Neural progenitor cell (in vitro differentiated cells): ENCODE results near the gene ZFP28.

Source experiments
- EZH2 ChIP-seq: fragments of 200-600 bp; sonication (generic); IDR thresholded peaks from 2 replicates; pipeline ENCODE4 v1.6.1; 2017; ENCODE audit warnings: antibody characterized with exemption, mild to moderate bottlenecking, moderate library complexity
- TF ChIP-seq, protein P1 (sequence below): fragments of 200-600 bp; sonication (generic); IDR thresholded peaks from 2 replicates; pipeline ENCODE4 v1.5.1; 2017; ENCODE audit warnings: antibody characterized with exemption, mild to moderate bottlenecking

DNA sequence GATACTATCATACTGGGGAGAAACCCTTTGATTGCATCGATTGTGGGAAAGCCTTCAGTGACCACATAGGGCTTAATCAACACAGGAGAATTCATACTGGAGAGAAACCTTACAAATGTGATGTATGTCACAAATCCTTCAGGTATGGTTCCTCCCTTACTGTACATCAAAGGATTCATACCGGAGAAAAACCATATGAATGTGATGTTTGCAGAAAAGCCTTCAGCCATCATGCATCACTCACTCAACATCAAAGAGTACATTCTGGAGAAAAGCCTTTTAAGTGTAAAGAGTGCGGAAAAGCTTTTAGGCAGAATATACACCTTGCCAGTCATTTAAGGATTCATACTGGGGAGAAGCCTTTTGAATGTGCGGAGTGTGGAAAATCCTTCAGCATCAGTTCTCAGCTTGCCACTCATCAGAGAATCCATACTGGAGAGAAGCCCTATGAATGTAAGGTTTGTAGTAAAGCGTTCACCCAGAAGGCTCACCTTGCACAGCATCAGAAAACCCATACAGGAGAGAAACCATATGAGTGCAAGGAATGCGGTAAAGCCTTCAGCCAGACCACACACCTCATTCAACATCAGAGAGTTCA is 15.6 kb downstream of the ZFP28 start:
- TF ChIP-seq, protein P1, sequence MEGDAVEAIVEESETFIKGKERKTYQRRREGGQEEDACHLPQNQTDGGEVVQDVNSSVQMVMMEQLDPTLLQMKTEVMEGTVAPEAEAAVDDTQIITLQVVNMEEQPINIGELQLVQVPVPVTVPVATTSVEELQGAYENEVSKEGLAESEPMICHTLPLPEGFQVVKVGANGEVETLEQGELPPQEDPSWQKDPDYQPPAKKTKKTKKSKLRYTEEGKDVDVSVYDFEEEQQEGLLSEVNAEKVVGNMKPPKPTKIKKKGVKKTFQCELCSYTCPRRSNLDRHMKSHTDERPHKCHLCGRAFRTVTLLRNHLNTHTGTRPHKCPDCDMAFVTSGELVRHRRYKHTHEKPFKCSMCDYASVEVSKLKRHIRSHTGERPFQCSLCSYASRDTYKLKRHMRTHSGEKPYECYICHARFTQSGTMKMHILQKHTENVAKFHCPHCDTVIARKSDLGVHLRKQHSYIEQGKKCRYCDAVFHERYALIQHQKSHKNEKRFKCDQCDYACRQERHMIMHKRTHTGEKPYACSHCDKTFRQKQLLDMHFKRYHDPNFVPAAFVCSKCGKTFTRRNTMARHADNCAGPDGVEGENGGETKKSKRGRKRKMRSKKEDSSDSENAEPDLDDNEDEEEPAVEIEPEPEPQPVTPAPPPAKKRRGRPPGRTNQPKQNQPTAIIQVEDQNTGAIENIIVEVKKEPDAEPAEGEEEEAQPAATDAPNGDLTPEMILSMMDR = no peak
- TF ChIP-seq EZH2 = no peak
